Smooth muscle cell (in vitro differentiated cells): ENCODE measurements around the gene ATG16L1. TPM values are rescaled to one million over a fixed set of nuclear protein-coding genes. Genes with fewer than 3 reads are reported as not detected.

Source experiments
- DNase-seq: peaks from one replicate; lab custom pipeline; 2025; ENCODE audit not compliant: unreplicated experiment; lab: John Stamatoyannopoulos, UW
- H2AFZ ChIP-seq: fragments of 200-600 bp; sonication (generic); 2 replicates; pipeline ENCODE4 v1.6.0; 2016; ENCODE audit warnings: antibody characterized with exemption, low read depth, mild to moderate bottlenecking
- H3F3A ChIP-seq: fragments of 200-600 bp; sonication (generic); 2 replicates; pipeline ENCODE4 v1.6.0; 2017; ENCODE audit warnings: antibody characterized with exemption, low read depth
- H3K27ac ChIP-seq: fragments of 200-600 bp; sonication (generic); 2 replicates; pipeline ENCODE4 v1.5.1; 2016; ENCODE audit warnings: low read depth, mild to moderate bottlenecking
- H3K27me3 ChIP-seq: fragments of 200-600 bp; sonication (generic); 2 replicates; pipeline ENCODE4 v1.6.1; 2016; ENCODE audit warnings: low read depth, mild to moderate bottlenecking
- H3K36me3 ChIP-seq: fragments of 200-600 bp; sonication (generic); 2 replicates; pipeline ENCODE4 v1.5.1; 2016; ENCODE audit warnings: low read depth
- H3K4me1 ChIP-seq: fragments of 200-600 bp; sonication (generic); 2 replicates; pipeline ENCODE4 v1.5.1; 2016; ENCODE audit warnings: low read depth
- H3K4me2 ChIP-seq: fragments of 200-600 bp; sonication (generic); 2 replicates; pipeline ENCODE4 v1.6.0; 2016; ENCODE audit warnings: mild to moderate bottlenecking
- H3K4me3 ChIP-seq: fragments of 200-600 bp; sonication (generic); 2 replicates; pipeline ENCODE4 v1.5.1; 2016; ENCODE audit warnings: mild to moderate bottlenecking
- H3K79me2 ChIP-seq: fragments of 200-600 bp; sonication (generic); 2 replicates; pipeline ENCODE4 v1.6.0; 2016; ENCODE audit warnings: low read depth, mild to moderate bottlenecking
- H3K9ac ChIP-seq: fragments of 200-600 bp; sonication (generic); 2 replicates; pipeline ENCODE4 v1.6.0; 2016; ENCODE audit warnings: low read depth
- H3K9me3 ChIP-seq: fragments of 200-600 bp; sonication (generic); replicated peaks from 2 replicates; pipeline ENCODE4 v1.5.1; 2016; ENCODE audit warnings: low read depth
- H4K20me1 ChIP-seq: fragments of 200-600 bp; sonication (generic); 2 replicates; pipeline ENCODE4 v1.6.0; 2016; ENCODE audit warnings: low read depth
- WGBS: methylation state at CpG from one replicate; pipeline ENCODE4 v1.1.7; 2016; ENCODE audit warnings: low lambda C conversion rate; 5-methylcytosine and 5-hydroxymethylcytosine counted together
- polyA plus RNA-seq: library from polyadenylated mRNA; unstranded; fragments of >200 nt; fragmentation: Nextera tagmentation; extraction: Ambion mirVana; gene quantifications from 2 replicates; pipeline ENCODE4 v1.2.1, GENCODE V29; 2016
- total RNA-seq: library from RNA; depleted of rRNA; stranded (reverse); fragments of >200 nt; gene quantifications from 2 replicates; pipeline ENCODE4 v1.2.3, GENCODE V29; 2014
- TF ChIP-seq, protein P1 (sequence below): fragments of 200-600 bp; sonication (generic); IDR thresholded peaks from 2 replicates; pipeline ENCODE4 v1.5.1; 2017; ENCODE audit warnings: borderline replicate concordance, mild to moderate bottlenecking, antibody characterized with exemption; ENCODE audit not compliant: insufficient read depth, poor library complexity, severe bottlenecking

The ATG16L1 gene
- total and polyA plus RNA-seq, 2 experiments from 2014 or later = 12.5 to 26.4 TPM

DNA sequence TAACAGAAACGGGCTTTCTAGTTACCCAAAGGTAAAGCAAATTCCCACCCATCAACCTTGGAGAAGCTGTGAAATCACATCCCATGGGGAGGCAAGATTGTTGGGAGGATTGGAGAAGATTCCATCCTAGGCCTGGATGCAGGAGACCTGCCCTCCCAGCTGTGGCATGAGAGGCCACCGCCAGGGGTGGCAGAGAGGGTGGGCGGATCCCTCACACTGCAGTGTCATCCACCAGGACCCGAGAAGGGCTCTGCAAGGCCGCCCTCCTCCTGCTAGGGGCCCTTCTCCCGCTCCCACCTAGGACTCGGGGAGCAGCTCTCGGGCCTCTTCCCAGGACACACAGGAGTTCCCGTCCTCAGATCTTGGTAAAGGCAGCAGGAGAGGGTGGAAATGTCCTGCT lies 15.5 kb upstream of the ATG16L1 start:
- Histone ChIP-seq H3K27ac (no peak overlapping the region), H4K20me1 (no peaks in the 10 kb centered on the region), H3K4me2 (no peak overlapping the region), H3K9me3 (no peaks in the 10 kb centered on the region), H3F3A (no peaks in the 10 kb centered on the region), H3K4me3 (no peak overlapping the region), H3K79me2 (no peaks in the 10 kb centered on the region), H3K27me3 (no peaks in the 10 kb centered on the region), H3K9ac (no peak overlapping the region), H2AFZ (no peak overlapping the region), H3K4me1 (no peaks in the 10 kb centered on the region), H3K36me3 (no peaks in the 10 kb centered on the region)
- WGBS = 78% methylated on average over 9 of the region's 9 CpGs
- TF ChIP-seq, protein P1, sequence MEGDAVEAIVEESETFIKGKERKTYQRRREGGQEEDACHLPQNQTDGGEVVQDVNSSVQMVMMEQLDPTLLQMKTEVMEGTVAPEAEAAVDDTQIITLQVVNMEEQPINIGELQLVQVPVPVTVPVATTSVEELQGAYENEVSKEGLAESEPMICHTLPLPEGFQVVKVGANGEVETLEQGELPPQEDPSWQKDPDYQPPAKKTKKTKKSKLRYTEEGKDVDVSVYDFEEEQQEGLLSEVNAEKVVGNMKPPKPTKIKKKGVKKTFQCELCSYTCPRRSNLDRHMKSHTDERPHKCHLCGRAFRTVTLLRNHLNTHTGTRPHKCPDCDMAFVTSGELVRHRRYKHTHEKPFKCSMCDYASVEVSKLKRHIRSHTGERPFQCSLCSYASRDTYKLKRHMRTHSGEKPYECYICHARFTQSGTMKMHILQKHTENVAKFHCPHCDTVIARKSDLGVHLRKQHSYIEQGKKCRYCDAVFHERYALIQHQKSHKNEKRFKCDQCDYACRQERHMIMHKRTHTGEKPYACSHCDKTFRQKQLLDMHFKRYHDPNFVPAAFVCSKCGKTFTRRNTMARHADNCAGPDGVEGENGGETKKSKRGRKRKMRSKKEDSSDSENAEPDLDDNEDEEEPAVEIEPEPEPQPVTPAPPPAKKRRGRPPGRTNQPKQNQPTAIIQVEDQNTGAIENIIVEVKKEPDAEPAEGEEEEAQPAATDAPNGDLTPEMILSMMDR = no peak
- no peak for DNase-seq

- Histone ChIP-seq H3K9me3 (no peaks in the 10 kb centered on the region), H3K4me1 (no peaks in the 10 kb centered on the region), H3K79me2 (no peaks in the 10 kb centered on the region), H3K27ac (no peak overlapping the region), H3K27me3 (no peaks in the 10 kb centered on the region), H3K9ac (no peak overlapping the region), H3K4me2 (no peak overlapping the region), H3F3A (no peaks in the 10 kb centered on the region), H3K36me3 (no peaks in the 10 kb centered on the region), H4K20me1 (no peaks in the 10 kb centered on the region), H3K4me3 (no peak overlapping the region), H2AFZ (no peak overlapping the region)
- DNase-seq = no peak
- WGBS = 88% methylated on average over 7 of the region's 7 CpGs
- TF ChIP-seq, protein P1 = no peak
Observed at GRCh38 chr2:233236820-233237589, 14.5 kb upstream of the ATG16L1 start.

DNA sequence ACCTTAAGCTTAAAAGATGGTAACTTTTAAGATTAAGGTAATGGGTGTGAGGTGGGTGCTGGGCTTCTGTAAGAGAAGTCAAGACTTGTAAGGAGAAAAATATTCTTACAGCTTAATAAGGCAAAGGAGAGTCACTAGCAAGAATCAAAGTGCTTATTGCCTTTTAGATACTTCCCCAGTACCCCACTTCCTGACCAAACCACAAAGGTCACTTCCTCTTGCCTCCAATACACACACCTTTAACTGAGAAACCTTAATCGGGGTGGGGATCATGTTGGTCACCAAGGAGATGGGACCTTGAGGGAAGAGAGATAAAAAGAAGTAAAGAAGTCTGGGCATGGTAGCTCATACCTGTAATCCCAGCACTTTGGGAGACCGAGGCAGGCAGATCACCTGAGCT lies 10.6 kb upstream of the ATG16L1 start:
- 88% methylated on average over 2 of the region's 2 CpGs for WGBS
- no peak overlapping the region for H3K4me3 ChIP-seq

More for the DNA sequence above, 10.6 kb upstream of the ATG16L1 start:
- Histone ChIP-seq H3F3A (no peaks in the 10 kb centered on the region), H3K9me3 (no peaks in the 10 kb centered on the region), H2AFZ (no peak overlapping the region), H3K4me1 (no peaks in the 10 kb centered on the region), H3K36me3 (no peaks in the 10 kb centered on the region), H3K9ac (no peak overlapping the region), H3K27ac (no peak overlapping the region), H3K4me2 (no peak overlapping the region), H3K27me3 (no peaks in the 10 kb centered on the region), H4K20me1 (no peaks in the 10 kb centered on the region), H3K79me2 (no peaks in the 10 kb centered on the region)
- DNase-seq = no peak
- TF ChIP-seq, protein P1 = no peak
